Smooth muscle cell of the coronary artery (primary cell): Measurements from ENCODE around the gene DBH. TPM values are rescaled to one million over a fixed set of nuclear protein-coding genes. Genes with fewer than 3 reads are reported as not detected.

Source experiments
- total RNA-seq: library from RNA; depleted of rRNA; stranded (reverse); fragments of >200 nt; gene quantifications from 2 replicates; pipeline ENCODE4 v1.2.3, GENCODE V29; 2014; ENCODE audit warnings: low replicate concordance

DBH gene
- total RNA-seq: not detected in 2 replicates

GRCh38 chr9:133635533-133636531 lies at the start of gene DBH:
TSS of gene DBH (plus strand) at chr9:133636363. CDS start at chr9:133636372, 9 bp downstream.

DNA sequence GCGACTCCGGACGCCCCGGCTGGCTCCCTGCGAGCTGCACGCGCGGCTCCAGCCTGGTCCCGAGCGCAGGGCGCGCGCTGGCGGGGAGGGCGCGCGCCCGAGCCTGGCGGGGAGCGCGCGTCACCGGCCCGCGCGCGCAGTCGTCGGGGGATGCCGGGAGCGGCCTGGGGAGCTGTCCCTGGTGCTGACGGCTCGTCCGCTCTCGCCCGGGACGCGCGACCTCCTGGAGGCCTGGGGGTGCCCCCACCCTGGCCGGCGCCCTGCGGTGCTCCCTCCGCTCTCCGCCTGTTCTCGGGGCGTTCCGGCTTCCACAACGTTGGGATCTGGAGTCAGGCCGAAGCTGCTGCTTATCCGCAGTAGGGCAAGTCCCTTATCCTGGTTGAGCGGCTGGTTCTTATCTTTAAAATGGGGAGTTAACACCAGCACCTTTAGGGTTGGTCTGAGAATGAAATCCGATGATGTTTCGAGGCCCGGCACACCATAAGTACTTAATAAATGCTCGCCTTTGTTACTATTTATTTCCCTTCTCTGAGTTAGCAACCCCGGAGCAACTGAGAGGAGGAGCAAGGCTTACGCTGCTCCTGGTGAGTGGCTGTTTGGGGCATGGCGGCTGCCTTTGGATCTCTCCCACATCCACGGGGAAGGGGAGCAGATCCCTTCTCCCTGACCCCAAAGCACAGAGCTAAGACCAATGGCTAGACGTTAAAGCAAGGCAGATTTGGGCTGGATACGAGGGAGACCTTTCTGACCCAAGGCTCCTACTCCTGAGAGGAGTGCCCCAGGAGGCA lies 26.7 kb upstream of the DBH start, which contains the start of gene FAM163B:
TSS of gene FAM163B (minus strand) at position 79 of the 788 bp plus-strand sequence. CDS start 29,166 bp downstream, outside the sequence.

Other genes starting within 250 kb of the DBH start
- 17.4 and 27.3 TPM in 2 replicates for gene REXO4, start 218.4 kb upstream of the DBH start, total RNA-seq
- 1.8 and 3.5 TPM in 2 replicates for gene ADAMTS13, start 214.0 kb upstream of the DBH start, total RNA-seq
- gene CACFD1, start 176.4 kb upstream of the DBH start, total RNA-seq: 8.0 and 9.6 TPM in 2 replicates
- 1.9 and 17.8 TPM in 2 replicates for gene SLC2A6, start 157.3 kb upstream of the DBH start, total RNA-seq
- not detected in 2 replicates for gene MYMK, start 111.4 kb upstream of the DBH start, total RNA-seq
- gene ADAMTSL2, start 101.7 kb upstream of the DBH start, total RNA-seq: under 0.01 and 0.12 TPM in 2 replicates
- not detected in 2 replicates for gene FAM163B, start 27.0 kb upstream of the DBH start, total RNA-seq
- gene SARDH, start 102.0 kb downstream of the DBH start, total RNA-seq: 1.2 and 4.3 TPM in 2 replicates